HEK293 (cell line): Measurements from ENCODE around the gene HDAC2.

Source experiments
- CTCF ChIA-PET: fragments of 350-600 bp; formaldehyde crosslinking; extraction: SDS; loops from one replicate; lab custom pipeline; 2021; ENCODE audit warnings: antibody characterized with exemption; lab: Yijun Ruan, JAX
- POLR2A ChIA-PET: fragments of 300-600 bp; formaldehyde crosslinking; extraction: SDS; loops from one replicate; lab custom pipeline; 2020; ENCODE audit warnings: antibody characterized with exemption, inconsistent platforms; lab: Yijun Ruan, JAX
- H3K27ac ChIP-seq: fragments of 200-500 bp; sonication (Bioruptor generic); 2 replicates; pipeline ENCODE4 v1.5.1; 2014; ENCODE audit warnings: low read depth, low read length, control low read depth, inconsistent platforms; ENCODE audit errors: extremely low read depth
- H3K36me3 ChIP-seq, 2 experiments: fragments of 200-500 bp in 1 of 2; sonication (Bioruptor generic) in 1 of 2; 1 replicate in 1 of 2; 2 replicates in 1 of 2; pipeline ENCODE4 v1.5.1; 2014 to 2017; ENCODE audit warnings: inconsistent platforms in 2 of 2, low read length in 2 of 2; ENCODE audit not compliant: control insufficient read depth in 2 of 2, insufficient read depth in 1 of 2
- H3K4me1 ChIP-seq: fragments of 200-500 bp; sonication (Bioruptor generic); 2 replicates; pipeline ENCODE4 v1.5.1; 2014; ENCODE audit warnings: mild to moderate bottlenecking, low read length, inconsistent platforms; ENCODE audit not compliant: control insufficient read depth, insufficient read depth
- H3K4me3 ChIP-seq: 2 replicates; pipeline ENCODE4 v1.5.1; 2011; ENCODE audit warnings: low read depth, mild to moderate bottlenecking, control low read depth, low read length, moderate library complexity
- H3K9me3 ChIP-seq: fragments of 200-500 bp; sonication (Bioruptor generic); 2 replicates; pipeline ENCODE4 v1.5.1; 2014; ENCODE audit warnings: low read depth, low read length, inconsistent platforms; ENCODE audit not compliant: control insufficient read depth, insufficient read depth
- BCL11A ChIP-seq: fragments of 450-650 bp; formaldehyde crosslinking; IDR thresholded peaks from 2 replicates; pipeline ENCODE4 v1.5.1; 2016; ENCODE audit warnings: low read depth, missing biosample characterization, missing genetic modification characterization
- CTCF ChIP-seq: fragments of 450-650 bp; formaldehyde crosslinking; IDR thresholded peaks from 2 replicates; pipeline ENCODE4 v1.5.1; 2016; ENCODE audit warnings: missing biosample characterization, missing genetic modification characterization
- GLI2 ChIP-seq: fragments of 450-650 bp; formaldehyde crosslinking; IDR thresholded peaks from 2 replicates; pipeline ENCODE4; 2017; ENCODE audit warnings: missing biosample characterization, missing genetic modification characterization, low read depth, borderline replicate concordance
- KLF1 ChIP-seq: fragments of 450-650 bp; formaldehyde crosslinking; IDR thresholded peaks from 2 replicates; pipeline ENCODE4 v1.5.1; 2016; ENCODE audit warnings: missing biosample characterization, missing genetic modification characterization
- KLF17 ChIP-seq: fragments of 450-650 bp; formaldehyde crosslinking; IDR thresholded peaks from 2 replicates; pipeline ENCODE4 v1.5.1; 2016; ENCODE audit warnings: missing biosample characterization, missing genetic modification characterization
- MZF1 ChIP-seq: fragments of 450-650 bp; formaldehyde crosslinking; IDR thresholded peaks from 2 replicates; pipeline ENCODE4 v1.5.1; 2017; ENCODE audit warnings: missing biosample characterization, missing genetic modification characterization, borderline replicate concordance
- PRDM1 ChIP-seq: fragments of 450-650 bp; formaldehyde crosslinking; IDR thresholded peaks from 2 replicates; pipeline ENCODE4; 2016; ENCODE audit warnings: missing biosample characterization, missing genetic modification characterization
- SCRT1 ChIP-seq: fragments of 450-650 bp; formaldehyde crosslinking; IDR thresholded peaks from 2 replicates; pipeline ENCODE4 v1.5.1; 2016; ENCODE audit warnings: missing biosample characterization, missing genetic modification characterization, borderline replicate concordance
- SCRT2 ChIP-seq: fragments of 450-650 bp; formaldehyde crosslinking; IDR thresholded peaks from 2 replicates; pipeline ENCODE4 v1.5.1; 2016; ENCODE audit warnings: missing biosample characterization, missing genetic modification characterization
- SP3 ChIP-seq: fragments of 450-650 bp; formaldehyde crosslinking; IDR thresholded peaks from 2 replicates; pipeline ENCODE4 v1.5.1; 2016; ENCODE audit warnings: missing biosample characterization, missing genetic modification characterization
- SP7 ChIP-seq: fragments of 450-650 bp; formaldehyde crosslinking; IDR thresholded peaks from 2 replicates; pipeline ENCODE4 v1.5.1; 2016; ENCODE audit warnings: missing biosample characterization, missing genetic modification characterization
- TRIM28 ChIP-seq: IDR thresholded peaks from 2 replicates; pipeline ENCODE4 v1.6.1; 2011; ENCODE audit warnings: low read length, control low read depth, borderline replicate concordance
- ZNF114 ChIP-seq: fragments of 450-650 bp; formaldehyde crosslinking; IDR thresholded peaks from 2 replicates; pipeline ENCODE4 v1.5.0; 2017; ENCODE audit warnings: missing biosample characterization, missing genetic modification characterization
- ZNF148 ChIP-seq: fragments of 450-650 bp; formaldehyde crosslinking; IDR thresholded peaks from 2 replicates; pipeline ENCODE4 v1.5.0; 2017; ENCODE audit warnings: missing biosample characterization, missing genetic modification characterization, borderline replicate concordance
- ZNF2 ChIP-seq: fragments of 450-650 bp; formaldehyde crosslinking; IDR thresholded peaks from 2 replicates; pipeline ENCODE4 v1.5.1; 2016; ENCODE audit warnings: missing biosample characterization, missing genetic modification characterization
- ZNF433 ChIP-seq: fragments of 450-650 bp; formaldehyde crosslinking; IDR thresholded peaks from 2 replicates; pipeline ENCODE4 v1.5.1; 2016; ENCODE audit warnings: missing biosample characterization, missing genetic modification characterization, low read depth
- ZNF449 ChIP-seq: fragments of 450-650 bp; formaldehyde crosslinking; IDR thresholded peaks from 2 replicates; pipeline ENCODE4 v1.5.1; 2017; ENCODE audit warnings: missing biosample characterization, mild to moderate bottlenecking, missing genetic modification characterization, moderate library complexity
- ZNF544 ChIP-seq: fragments of 450-650 bp; formaldehyde crosslinking; IDR thresholded peaks from 2 replicates; pipeline ENCODE4 v1.5.0; 2017; ENCODE audit warnings: missing biosample characterization, missing genetic modification characterization
- ZNF624 ChIP-seq: fragments of 450-650 bp; formaldehyde crosslinking; IDR thresholded peaks from 2 replicates; pipeline ENCODE4 v1.5.1; 2017; ENCODE audit warnings: missing biosample characterization, missing genetic modification characterization
- ZNF843 ChIP-seq: fragments of 450-650 bp; formaldehyde crosslinking; IDR thresholded peaks from 2 replicates; pipeline ENCODE4 v1.5.1; 2016; ENCODE audit warnings: missing biosample characterization, missing genetic modification characterization
- ZSCAN30 ChIP-seq: fragments of 450-650 bp; IDR thresholded peaks from 2 replicates; pipeline ENCODE4 v1.5.1; 2018; ENCODE audit warnings: missing biosample characterization, mild to moderate bottlenecking, missing genetic modification characterization, moderate library complexity
- TF ChIP-seq, protein P1 (sequence below): fragments of 450-650 bp; formaldehyde crosslinking; IDR thresholded peaks from 2 replicates; pipeline ENCODE4 v1.5.1; 2016; ENCODE audit warnings: missing biosample characterization, missing genetic modification characterization
- TF ChIP-seq, protein P2 (sequence below): fragments of 450-650 bp; IDR thresholded peaks from 2 replicates; pipeline ENCODE4 v1.5.1; 2018; ENCODE audit warnings: missing biosample characterization, missing genetic modification characterization
- TF ChIP-seq, protein P3 (sequence below): fragments of 450-650 bp; formaldehyde crosslinking; IDR thresholded peaks from 2 replicates; pipeline ENCODE4 v1.5.1; 2016; ENCODE audit warnings: missing biosample characterization, missing genetic modification characterization

Gene HDAC2

DNA sequence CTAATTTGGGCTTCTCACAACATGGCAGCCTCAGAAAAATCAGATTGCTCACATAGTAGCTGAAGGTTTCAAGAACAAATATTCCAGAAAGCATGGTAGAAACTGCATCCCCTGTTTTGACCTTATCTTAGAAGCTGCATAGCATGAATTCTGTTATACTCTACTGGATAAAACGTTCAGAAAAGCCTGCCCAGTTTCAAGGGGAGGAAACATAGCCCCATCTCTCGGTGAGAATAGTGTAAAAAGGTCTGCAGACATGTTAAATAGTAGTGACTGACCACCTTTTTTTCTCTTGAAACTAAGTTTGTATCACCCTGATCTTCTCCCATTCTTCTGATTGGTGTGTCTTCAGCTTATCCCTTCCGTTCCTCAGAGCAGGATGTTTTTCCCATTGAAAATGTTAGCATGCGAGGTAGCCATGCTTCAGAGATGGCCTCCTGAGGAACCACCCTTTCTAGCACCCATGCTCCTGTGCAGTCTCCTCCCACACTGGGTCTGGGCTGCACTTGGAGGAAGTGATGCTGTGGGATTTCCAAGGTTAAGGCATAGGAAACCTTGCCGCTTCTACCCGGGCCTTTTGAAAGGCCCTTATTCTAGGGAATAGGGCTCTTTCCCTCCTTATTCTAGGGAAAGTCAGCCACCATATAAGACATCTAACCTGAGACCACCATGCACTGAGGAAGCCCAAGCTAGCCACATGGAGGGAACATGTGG, 63.7 kb downstream of the HDAC2 start (continued):
- TF ChIP-seq ZNF148 (no peak), ZSCAN30 (tag by site-specific recombination) (no peak)
- TF ChIP-seq, protein P1, sequence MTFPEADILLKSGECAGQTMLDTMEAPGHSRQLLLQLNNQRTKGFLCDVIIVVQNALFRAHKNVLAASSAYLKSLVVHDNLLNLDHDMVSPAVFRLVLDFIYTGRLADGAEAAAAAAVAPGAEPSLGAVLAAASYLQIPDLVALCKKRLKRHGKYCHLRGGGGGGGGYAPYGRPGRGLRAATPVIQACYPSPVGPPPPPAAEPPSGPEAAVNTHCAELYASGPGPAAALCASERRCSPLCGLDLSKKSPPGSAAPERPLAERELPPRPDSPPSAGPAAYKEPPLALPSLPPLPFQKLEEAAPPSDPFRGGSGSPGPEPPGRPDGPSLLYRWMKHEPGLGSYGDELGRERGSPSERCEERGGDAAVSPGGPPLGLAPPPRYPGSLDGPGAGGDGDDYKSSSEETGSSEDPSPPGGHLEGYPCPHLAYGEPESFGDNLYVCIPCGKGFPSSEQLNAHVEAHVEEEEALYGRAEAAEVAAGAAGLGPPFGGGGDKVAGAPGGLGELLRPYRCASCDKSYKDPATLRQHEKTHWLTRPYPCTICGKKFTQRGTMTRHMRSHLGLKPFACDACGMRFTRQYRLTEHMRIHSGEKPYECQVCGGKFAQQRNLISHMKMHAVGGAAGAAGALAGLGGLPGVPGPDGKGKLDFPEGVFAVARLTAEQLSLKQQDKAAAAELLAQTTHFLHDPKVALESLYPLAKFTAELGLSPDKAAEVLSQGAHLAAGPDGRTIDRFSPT (tag by site-specific recombination) = no peak

DNA sequence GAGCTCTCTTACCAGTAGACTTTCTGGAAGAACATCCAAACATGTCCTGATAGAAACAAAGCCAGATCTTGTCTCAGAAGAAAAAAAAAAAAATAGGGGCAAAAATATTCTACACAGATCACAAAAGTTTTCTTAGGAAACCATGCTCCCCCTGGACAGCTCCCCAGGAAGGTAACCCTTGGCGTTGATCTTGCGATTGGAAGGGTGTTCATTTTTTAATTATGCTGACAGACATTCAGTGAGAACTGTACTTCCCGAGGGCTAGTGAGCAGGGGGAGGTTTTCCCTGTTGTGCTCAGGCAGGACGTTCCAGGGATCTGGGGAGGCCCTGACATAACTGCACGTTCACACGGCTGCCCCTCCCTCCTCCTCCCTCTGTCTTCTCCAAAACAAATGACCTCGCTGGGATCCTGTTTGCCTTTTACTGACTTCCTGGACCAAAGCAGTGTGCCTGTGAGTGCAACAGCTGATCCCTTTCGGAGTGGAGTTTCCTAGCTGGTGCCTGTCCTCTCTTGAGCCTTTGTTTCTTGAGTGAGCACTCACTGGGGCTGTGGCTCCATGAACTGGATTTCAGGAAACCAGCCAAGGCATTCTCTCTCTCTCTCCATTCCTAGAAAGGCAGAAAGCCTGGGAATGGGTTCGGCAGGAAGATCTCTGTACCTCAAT, 67.2 kb downstream of the HDAC2 start:
- no peaks in the 10 kb centered on the region for H3K4me1 ChIP-seq
- no peaks in the 10 kb centered on the region for H3K9me3 ChIP-seq
- no peak overlapping the region for H3K27ac ChIP-seq
- no peak overlapping the region for H3K4me3 ChIP-seq
- no peaks in the 10 kb centered on the region for H3K36me3 ChIP-seq
- CTCF ChIA-PET = interaction anchor here (0.5 kb wide), 1 partner anchor 14 kb away, joined by 5 read pairs; no protein-coding TSS in a partner anchor
- POLR2A ChIA-PET = interaction anchor here (0.6 kb wide), 1 partner anchor 204 kb away, joined by 3 read pairs; no protein-coding TSS in a partner anchor
- TF ChIP-seq BCL11A (tag by site-specific recombination) = no peak
- no peak for TF ChIP-seq KLF17 (tag by site-specific recombination)
- no peak for TF ChIP-seq ZNF433 (tag by site-specific recombination)
- no peak for TF ChIP-seq GLI2 (tag by site-specific recombination)
- TF ChIP-seq ZNF2 (tag by site-specific recombination) = no peak
- TF ChIP-seq PRDM1 = no peak
- TF ChIP-seq ZNF114 (tag by site-specific recombination) = no peak
- no peak for TF ChIP-seq SP3 (tag by site-specific recombination)
- TF ChIP-seq TRIM28 = 0 out of 2 replicates have a peak, but pooled peaks have one; percentile 23
- no peak for TF ChIP-seq SCRT1 (tag by site-specific recombination)
- no peak for TF ChIP-seq SP7 (tag by site-specific recombination)
- no peak for TF ChIP-seq ZNF544 (tag by site-specific recombination)
- TF ChIP-seq ZNF843 = no peak
- TF ChIP-seq, protein P2, sequence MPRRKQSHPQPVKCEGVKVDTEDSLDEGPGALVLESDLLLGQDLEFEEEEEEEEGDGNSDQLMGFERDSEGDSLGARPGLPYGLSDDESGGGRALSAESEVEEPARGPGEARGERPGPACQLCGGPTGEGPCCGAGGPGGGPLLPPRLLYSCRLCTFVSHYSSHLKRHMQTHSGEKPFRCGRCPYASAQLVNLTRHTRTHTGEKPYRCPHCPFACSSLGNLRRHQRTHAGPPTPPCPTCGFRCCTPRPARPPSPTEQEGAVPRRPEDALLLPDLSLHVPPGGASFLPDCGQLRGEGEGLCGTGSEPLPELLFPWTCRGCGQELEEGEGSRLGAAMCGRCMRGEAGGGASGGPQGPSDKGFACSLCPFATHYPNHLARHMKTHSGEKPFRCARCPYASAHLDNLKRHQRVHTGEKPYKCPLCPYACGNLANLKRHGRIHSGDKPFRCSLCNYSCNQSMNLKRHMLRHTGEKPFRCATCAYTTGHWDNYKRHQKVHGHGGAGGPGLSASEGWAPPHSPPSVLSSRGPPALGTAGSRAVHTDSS (tag by site-specific recombination) = no peak
- no peak for TF ChIP-seq ZNF449 (tag by site-specific recombination)
- peak; percentile 73 for TF ChIP-seq SCRT2 (tag by site-specific recombination)
- no peak for TF ChIP-seq ZNF624
- no peak for TF ChIP-seq KLF1 (tag by site-specific recombination)
- no peak for TF ChIP-seq CTCF (tag by site-specific recombination)
- TF ChIP-seq, protein P3, sequence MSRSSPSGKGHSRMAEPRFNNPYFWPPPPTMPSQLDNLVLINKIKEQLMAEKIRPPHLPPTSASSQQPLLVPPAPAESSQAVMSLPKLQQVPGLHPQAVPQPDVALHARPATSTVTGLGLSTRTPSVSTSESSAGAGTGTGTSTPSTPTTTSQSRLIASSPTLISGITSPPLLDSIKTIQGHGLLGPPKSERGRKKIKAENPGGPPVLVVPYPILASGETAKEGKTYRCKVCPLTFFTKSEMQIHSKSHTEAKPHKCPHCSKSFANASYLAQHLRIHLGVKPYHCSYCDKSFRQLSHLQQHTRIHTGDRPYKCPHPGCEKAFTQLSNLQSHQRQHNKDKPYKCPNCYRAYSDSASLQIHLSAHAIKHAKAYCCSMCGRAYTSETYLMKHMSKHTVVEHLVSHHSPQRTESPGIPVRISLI = no peak
- no peak for TF ChIP-seq MZF1 (tag by site-specific recombination)
